ENCODE measurements around the gene SLC12A2. TPM values are rescaled to one million over a fixed set of nuclear protein-coding genes. Genes with fewer than 3 reads are reported as not detected.

SLC12A2 gene
- total RNA-seq, 3 donors from 2014 or later (not counting 1 experiment from before 2014, with no cell fraction given) = 14.3 to 18.1 (median 17.4) TPM

DNA sequence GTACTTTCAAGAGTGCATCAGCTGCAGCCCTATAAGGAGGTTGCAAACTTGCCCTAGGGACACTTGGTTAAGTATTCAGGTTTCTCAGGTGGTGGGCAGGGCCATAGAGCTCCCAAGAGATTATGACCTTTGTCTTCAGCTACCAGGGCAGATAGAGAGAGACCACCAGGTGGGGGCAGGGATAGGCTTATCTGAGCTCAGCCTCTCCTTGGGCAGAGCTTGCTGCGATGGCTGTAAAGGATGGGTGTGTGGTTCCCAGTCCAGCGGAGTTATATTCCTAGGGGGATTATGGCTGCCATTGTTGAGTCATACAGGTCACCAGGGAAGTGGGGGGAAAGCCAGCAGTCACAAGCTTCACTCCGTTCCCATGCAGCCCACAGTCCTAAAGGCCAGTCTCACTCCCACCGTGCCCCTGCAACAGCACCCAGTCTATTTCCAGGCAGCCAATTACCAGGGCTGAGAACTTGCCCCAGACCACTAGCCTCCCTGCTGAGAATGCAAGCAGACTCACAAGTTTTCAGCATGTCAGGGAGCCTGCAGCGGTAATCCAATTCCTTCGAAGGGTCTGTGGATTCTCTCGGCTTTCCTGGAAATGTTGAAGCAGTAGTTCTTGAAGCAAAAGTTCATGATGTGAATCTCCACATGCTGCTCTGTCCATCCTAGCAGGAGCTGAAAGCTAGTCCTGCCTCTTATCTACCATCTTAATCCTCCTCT, 151.5 kb downstream of the SLC12A2 start:
- no peak for TF ChIP-seq CTCF (IDR thresholded peaks at IDR 0.05)
- H3K27ac ChIP-seq (ENCODE audit: low read length) = no peak overlapping the region
- ATAC-seq = no peak
- no peaks in the 10 kb centered on the region for H3K27me3 Mint-ChIP-seq (ENCODE audit: low read depth in 2 of 2)
- no peaks in the 10 kb centered on the region for H3K27me3 ChIP-seq (ENCODE audit: control insufficient read depth, insufficient read depth, low read length)
- 95% methylated on average over 7 of the region's 7 CpGs for WGBS (ENCODE audit: insufficient coverage)
- H3K4me3 Mint-ChIP-seq = no peak overlapping the region
- H3K9me3 ChIP-seq (ENCODE audit: control insufficient read depth, insufficient read depth, low read length) = no peaks in the 10 kb centered on the region
- no peaks in the 10 kb centered on the region for H3K36me3 ChIP-seq (ENCODE audit: control insufficient read depth, insufficient read depth, low read length)
- H3K4me1 Mint-ChIP-seq = no peaks in the 10 kb centered on the region
- intact Hi-C loops (cut with micrococcal nuclease) = no loop called here
- no peak overlapping the region for H3K27ac Mint-ChIP-seq
- peaks cover 2 to 10% of the 10 kb centered on the region in 2 donors for H3K9me3 Mint-ChIP-seq
- H3K4me3 ChIP-seq (ENCODE audit: low read length) = no peak overlapping the region
- no peaks in the 10 kb centered on the region for H3K4me1 ChIP-seq (ENCODE audit: control insufficient read depth, insufficient read depth, low read length)
- no peak for DNase-seq
- H3K36me3 Mint-ChIP-seq = no peaks in the 10 kb centered on the region

- ATAC-seq (no peak), DNase-seq (no peak)
- Histone ChIP-seq H3K27ac (ENCODE audit: low read length) (no peak overlapping the region), H3K4me1 (ENCODE audit: control insufficient read depth, insufficient read depth, low read length) (no peaks in the 10 kb centered on the region), H3K27me3 (ENCODE audit: control insufficient read depth, insufficient read depth, low read length) (no peaks in the 10 kb centered on the region), H3K4me3 (ENCODE audit: low read length) (no peak overlapping the region), H3K36me3 (ENCODE audit: control insufficient read depth, insufficient read depth, low read length) (no peaks in the 10 kb centered on the region), H3K9me3 (ENCODE audit: control insufficient read depth, insufficient read depth, low read length) (no peaks in the 10 kb centered on the region)
- Mint-ChIP-seq H3K4me1 (no peaks in the 10 kb centered on the region), H3K36me3 (no peaks in the 10 kb centered on the region), H3K9me3 (peaks cover 2 to 10% of the 10 kb centered on the region in 2 donors), H3K27ac (no peak overlapping the region), H3K4me3 (no peak overlapping the region), H3K27me3 (ENCODE audit: low read depth in 2 of 2) (no peaks in the 10 kb centered on the region)
- no peak for TF ChIP-seq CTCF (IDR thresholded peaks at IDR 0.05)
- 92% methylated on average over 6 of the region's 7 CpGs for WGBS (ENCODE audit: insufficient coverage)
- intact Hi-C loops (cut with micrococcal nuclease) = no loop called here
Observed at GRCh38 chr5:128236334-128236733, 152.8 kb downstream of the SLC12A2 start.

GRCh38 chr5:128237000-128237399, 153.4 kb downstream of the SLC12A2 start:
- no peak overlapping the region for H3K4me3 ChIP-seq (ENCODE audit: low read length)
- no peaks in the 10 kb centered on the region for H3K27me3 ChIP-seq (ENCODE audit: control insufficient read depth, insufficient read depth, low read length)
- no peaks in the 10 kb centered on the region for H3K4me1 ChIP-seq (ENCODE audit: control insufficient read depth, insufficient read depth, low read length)
- H3K27ac ChIP-seq (ENCODE audit: low read length) = no peak overlapping the region
- no peaks in the 10 kb centered on the region for H3K9me3 ChIP-seq (ENCODE audit: control insufficient read depth, insufficient read depth, low read length)
- H3K36me3 ChIP-seq (ENCODE audit: control insufficient read depth, insufficient read depth, low read length) = no peaks in the 10 kb centered on the region
- Mint-ChIP-seq H3K27me3 (ENCODE audit: low read depth in 2 of 2) (no peaks in the 10 kb centered on the region), H3K36me3 (no peaks in the 10 kb centered on the region), H3K9me3 (peaks cover 2 to 8% of the 10 kb centered on the region in 2 donors), H3K4me1 (no peaks in the 10 kb centered on the region), H3K4me3 (no peak overlapping the region), H3K27ac (no peak overlapping the region)
- DNase-seq (no peak), ATAC-seq (no peak)
- intact Hi-C loops (cut with micrococcal nuclease) = no loop called here
- 44% methylated on average over 1 of the region's 2 CpGs for WGBS (ENCODE audit: insufficient coverage)
- TF ChIP-seq CTCF (IDR thresholded peaks at IDR 0.05) = no peak

GRCh38 chr5:128237546-128237945, 154.0 kb downstream of the SLC12A2 start:
- Mint-ChIP-seq H3K27ac (no peak overlapping the region), H3K36me3 (no peaks in the 10 kb centered on the region), H3K4me1 (no peaks in the 10 kb centered on the region), H3K4me3 (no peak overlapping the region), H3K27me3 (ENCODE audit: low read depth in 2 of 2) (no peaks in the 10 kb centered on the region), H3K9me3 (peaks cover 2 to 8% of the 10 kb centered on the region in 2 donors)
- 73% methylated on average over 8 of the region's 8 CpGs for WGBS (ENCODE audit: insufficient coverage)
- intact Hi-C loops (cut with micrococcal nuclease) = no loop called here
- TF ChIP-seq CTCF (IDR thresholded peaks at IDR 0.05) = no peak
- H3K4me3 ChIP-seq (ENCODE audit: low read length) = no peak overlapping the region
- no peaks in the 10 kb centered on the region for H3K27me3 ChIP-seq (ENCODE audit: control insufficient read depth, insufficient read depth, low read length)
- no peaks in the 10 kb centered on the region for H3K36me3 ChIP-seq (ENCODE audit: control insufficient read depth, insufficient read depth, low read length)
- no peaks in the 10 kb centered on the region for H3K9me3 ChIP-seq (ENCODE audit: control insufficient read depth, insufficient read depth, low read length)
- ATAC-seq = no peak
- no peak for DNase-seq
- H3K4me1 ChIP-seq (ENCODE audit: control insufficient read depth, insufficient read depth, low read length) = no peaks in the 10 kb centered on the region
- H3K27ac ChIP-seq (ENCODE audit: low read length) = no peak overlapping the region
